Uterus (tissue), 2 donors: Measurements from ENCODE around the gene DLX6.

Experiments
- POLR2A ChIP-seq, 2 donors: fragments of 450-650 bp; IDR thresholded peaks; one replicate each; pipeline ENCODE4 v1.6.1; 2016; ENCODE audit warnings: antibody characterized with exemption in 2 of 2, mild to moderate bottlenecking in 1 of 2, moderate library complexity in 1 of 2
- TF ChIP-seq, protein P1 (sequence below), 4 experiments: fragments of 200-600 bp in 2 of 4; fragments of 450-650 bp in 2 of 4; sonication (generic) in 2 of 4; IDR thresholded peaks; one replicate each; pipeline ENCODE4 v1.5.1; 2016 to 2019; ENCODE audit warnings: antibody characterized with exemption in 4 of 4, mild to moderate bottlenecking in 2 of 4, moderate library complexity in 1 of 4

DNA sequence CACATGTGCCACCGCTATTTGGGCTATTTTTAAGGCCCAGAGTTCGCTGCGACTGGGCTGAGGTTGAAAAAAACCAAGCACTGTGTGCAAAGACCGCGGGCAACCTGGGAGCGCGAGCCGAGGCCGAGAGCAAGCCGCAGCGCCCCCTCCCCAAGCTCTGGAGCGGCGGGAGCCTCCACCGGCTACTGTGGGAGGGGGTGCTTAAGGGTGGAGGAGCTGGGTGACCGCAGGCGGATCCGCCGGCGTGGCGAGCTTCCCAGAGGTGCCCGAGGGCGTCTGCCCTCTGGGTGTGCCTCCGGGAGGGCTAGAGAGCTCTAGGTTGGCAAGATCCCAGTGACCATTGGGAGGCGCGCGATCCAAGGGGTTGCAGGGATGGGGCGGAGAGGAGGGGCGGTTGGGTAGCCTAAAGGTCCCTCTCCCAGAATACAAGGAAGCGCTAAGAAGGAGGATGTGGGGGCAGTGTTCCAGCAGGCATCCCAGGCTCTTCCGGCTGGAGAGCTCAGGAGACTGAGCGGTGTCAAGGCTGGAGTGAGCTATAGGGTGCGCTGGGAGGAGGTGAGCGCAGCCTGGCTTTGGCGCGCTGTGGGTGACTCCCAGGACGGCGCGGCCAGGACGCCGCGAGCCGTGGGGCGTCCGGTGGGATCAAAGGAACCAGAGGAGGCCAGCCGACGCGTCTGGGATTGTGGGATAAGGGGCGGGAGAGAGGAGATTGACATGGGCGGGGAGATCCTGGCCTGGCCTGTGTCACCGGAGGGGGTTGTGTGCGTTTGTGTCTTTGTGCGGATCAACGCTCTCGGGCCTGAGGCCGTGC is 11.2 kb downstream of the DLX6 start:
- TF ChIP-seq, protein P1, sequence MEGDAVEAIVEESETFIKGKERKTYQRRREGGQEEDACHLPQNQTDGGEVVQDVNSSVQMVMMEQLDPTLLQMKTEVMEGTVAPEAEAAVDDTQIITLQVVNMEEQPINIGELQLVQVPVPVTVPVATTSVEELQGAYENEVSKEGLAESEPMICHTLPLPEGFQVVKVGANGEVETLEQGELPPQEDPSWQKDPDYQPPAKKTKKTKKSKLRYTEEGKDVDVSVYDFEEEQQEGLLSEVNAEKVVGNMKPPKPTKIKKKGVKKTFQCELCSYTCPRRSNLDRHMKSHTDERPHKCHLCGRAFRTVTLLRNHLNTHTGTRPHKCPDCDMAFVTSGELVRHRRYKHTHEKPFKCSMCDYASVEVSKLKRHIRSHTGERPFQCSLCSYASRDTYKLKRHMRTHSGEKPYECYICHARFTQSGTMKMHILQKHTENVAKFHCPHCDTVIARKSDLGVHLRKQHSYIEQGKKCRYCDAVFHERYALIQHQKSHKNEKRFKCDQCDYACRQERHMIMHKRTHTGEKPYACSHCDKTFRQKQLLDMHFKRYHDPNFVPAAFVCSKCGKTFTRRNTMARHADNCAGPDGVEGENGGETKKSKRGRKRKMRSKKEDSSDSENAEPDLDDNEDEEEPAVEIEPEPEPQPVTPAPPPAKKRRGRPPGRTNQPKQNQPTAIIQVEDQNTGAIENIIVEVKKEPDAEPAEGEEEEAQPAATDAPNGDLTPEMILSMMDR (IDR thresholded peaks at IDR 0.05), result no peak
- TF ChIP-seq POLR2A (IDR thresholded peaks at IDR 0.05), result peak in 1 of 2 donors; percentile 39
